ENCODE data around the gene SIRT3.
"Not testable (repeated sequence)": the region's sequence is repeated elsewhere in the genome, so short reads cannot be mapped to it uniquely, and the experiment has no call there.

SIRT3 gene

GRCh38 chr11:240315-240714 is 4.2 kb upstream of the SIRT3 start:
- DNase-seq (ENCODE audit: low spot score) = no peak

- not testable (repeated sequence) for DNase-seq (ENCODE audit: low spot score)
Observed at GRCh38 chr11:238346-238745, 2.2 kb upstream of the SIRT3 start.

- DNase-seq (ENCODE audit: low spot score) = peak; percentile 88
Observed at GRCh38 chr11:236774-237767, 929 bp upstream of the SIRT3 start, which contains the start of gene PSMD13. PSMD13 (plus strand) TSS chr11:236976; CDS start chr11:237050, 74 bp downstream.

- peak; percentile 11 for DNase-seq (ENCODE audit: low spot score)
Observed at GRCh38 chr11:235609-235996, 539 bp downstream of the SIRT3 start.

- no peak for DNase-seq (ENCODE audit: low spot score)
Observed at GRCh38 chr11:235180-235579, 962 bp downstream of the SIRT3 start.

- DNase-seq (ENCODE audit: low spot score) = no peak
Observed at GRCh38 chr11:232783-233565, 3.2 kb downstream of the SIRT3 start.

- DNase-seq (ENCODE audit: low spot score) = no peak
Observed at GRCh38 chr11:230431-230830, 5.7 kb downstream of the SIRT3 start.

GRCh38 chr11:227824-228379 is 8.2 kb downstream of the SIRT3 start:
- no peak for DNase-seq (ENCODE audit: low spot score)

GRCh38 chr11:225734-226453 is 10.2 kb downstream of the SIRT3 start:
- DNase-seq (ENCODE audit: low spot score) = no peak

GRCh38 chr11:224424-224823 is 11.7 kb downstream of the SIRT3 start:
- no peak for DNase-seq (ENCODE audit: low spot score)

- no peak for DNase-seq (ENCODE audit: low spot score)
Observed at GRCh38 chr11:223884-224283, 12.3 kb downstream of the SIRT3 start.

- no peak for DNase-seq (ENCODE audit: low spot score)
Observed at GRCh38 chr11:223026-223789, 12.9 kb downstream of the SIRT3 start.

GRCh38 chr11:221998-222789 is 13.9 kb downstream of the SIRT3 start:
- DNase-seq (ENCODE audit: low spot score) = no peak

GRCh38 chr11:221539-221938 is 14.6 kb downstream of the SIRT3 start:
- DNase-seq (ENCODE audit: low spot score) = no peak

- DNase-seq (ENCODE audit: low spot score) = not testable (repeated sequence)
Observed at GRCh38 chr11:220641-221215, 15.4 kb downstream of the SIRT3 start.

GRCh38 chr11:218815-219593 is 17.1 kb downstream of the SIRT3 start:
- DNase-seq (ENCODE audit: low spot score) = no peak

- no peak for DNase-seq (ENCODE audit: low spot score)
Observed at GRCh38 chr11:217704-218103, 18.4 kb downstream of the SIRT3 start.

GRCh38 chr11:216081-216974 is 19.8 kb downstream of the SIRT3 start:
- DNase-seq (ENCODE audit: low spot score) = no peak
